Cardiac fibroblast (primary cell): Measurements from ENCODE around the gene NME3.

Experiments
- DNase-seq, 2 donors: peaks; one replicate each; pipeline versions ENCODE4 v3.0.0 to v3.0.0-alpha.2; 2010; ENCODE audit warnings: low read depth in 2 of 2
- H3K4me3 ChIP-seq, 2 donors: replicated peaks in 1 of 2; 1 replicate in 1 of 2; 2 replicates in 1 of 2; pipeline ENCODE4 v1.5.1; 2011; ENCODE audit warnings: low read depth in 2 of 2, low read length in 2 of 2, mild to moderate bottlenecking in 2 of 2, moderate library complexity in 1 of 2
- CTCF ChIP-seq: IDR thresholded peaks from one replicate; pipeline ENCODE4 v1.5.1; 2011; ENCODE audit warnings: low read depth, mild to moderate bottlenecking, low read length, inconsistent platforms

NME3 gene

GRCh38 chr16:1775846-1776671, 4.7 kb upstream of the NME3 start:
- no peak for TF ChIP-seq CTCF
- no peak overlapping the region for H3K4me3 ChIP-seq
- DNase-seq: no peak

GRCh38 chr16:1775006-1775845, 3.9 kb upstream of the NME3 start:
- no peak overlapping the region for H3K4me3 ChIP-seq
- TF ChIP-seq CTCF: no peak

GRCh38 chr16:1774448-1774780, 3.1 kb upstream of the NME3 start:
- H3K4me3 ChIP-seq: peak overlapping the region; percentile 78 to 80
- no peak for TF ChIP-seq CTCF
- DNase-seq: no peak

More at GRCh38 chr16:1775006-1775845, 3.9 kb upstream of the NME3 start:
- no peak for DNase-seq

- peak overlapping the region; percentile 78 to 80 for H3K4me3 ChIP-seq
- TF ChIP-seq CTCF: no peak
- peak; percentile 43 to 53 for DNase-seq
These were observed 2.5 kb upstream of the NME3 start for GRCh38 chr16:1773703-1774447.

- peak within 1 kb of the TSS; percentile 78 to 80 for H3K4me3 ChIP-seq
- DNase-seq: peak; percentile 83 to 86
- TF ChIP-seq CTCF: peak; percentile 38
These were observed 1.8 kb upstream of the NME3 start, which contains the start of gene MRPS34 for GRCh38 chr16:1772908-1773702. TSS of gene MRPS34 (minus strand) at chr16:1773134. CDS start at chr16:1773119, 15 bp downstream.

- peak in 1 of 2 donors; percentile 44 for DNase-seq
These were observed 1.1 kb upstream of the NME3 start, which contains the start of gene EME2 for GRCh38 chr16:1772362-1772907. TSS of gene EME2 (plus strand) at chr16:1772810. CDS start at chr16:1773228, 418 bp downstream.

More at GRCh38 chr16:1772362-1772907, 1.1 kb upstream of the NME3 start, which contains the start of gene EME2:
- peak within 1 kb of the TSS; percentile 78 to 80 for H3K4me3 ChIP-seq
- TF ChIP-seq CTCF: no peak
